UCSD-AML1 (cell line): ENCODE measurements around the gene VPS52.
"Not testable (repeated sequence)": the region's sequence is repeated elsewhere in the genome, so short reads cannot be mapped to it uniquely, and the experiment has no call there.

ENCODE experiments used
- DNase-seq: peaks from one replicate; lab custom pipeline; 2025; ENCODE audit not compliant: unreplicated experiment; lab: John Stamatoyannopoulos, UW

The VPS52 gene

GRCh38 chr6:33280539-33280938, 8.9 kb upstream of the VPS52 start:
- no peak for DNase-seq

GRCh38 chr6:33279971-33280511, 8.4 kb upstream of the VPS52 start:
- DNase-seq: peak; percentile 67

- no peak for DNase-seq
Observed at GRCh38 chr6:33279257-33279695, 7.6 kb upstream of the VPS52 start.

DNA sequence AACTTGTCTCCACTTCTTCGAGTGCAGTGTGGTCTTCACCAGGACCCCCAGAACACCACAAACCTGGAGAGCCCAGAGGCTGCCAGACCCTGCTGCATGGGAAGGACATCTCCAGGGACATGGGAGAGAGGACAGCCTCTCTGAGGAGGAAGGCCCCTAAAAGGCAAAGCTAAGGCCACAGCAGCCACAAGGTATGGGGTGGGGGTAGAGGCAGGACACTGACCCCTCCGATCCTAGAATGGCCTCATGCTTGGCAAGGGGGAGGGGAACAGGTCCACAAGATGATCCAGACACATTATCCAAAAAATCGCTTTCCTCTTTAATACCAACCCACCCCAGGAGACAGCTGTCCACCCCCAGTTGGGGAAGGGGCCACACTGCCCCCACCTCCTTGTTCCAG, 7.1 kb upstream of the VPS52 start:
- no peak for DNase-seq

DNA sequence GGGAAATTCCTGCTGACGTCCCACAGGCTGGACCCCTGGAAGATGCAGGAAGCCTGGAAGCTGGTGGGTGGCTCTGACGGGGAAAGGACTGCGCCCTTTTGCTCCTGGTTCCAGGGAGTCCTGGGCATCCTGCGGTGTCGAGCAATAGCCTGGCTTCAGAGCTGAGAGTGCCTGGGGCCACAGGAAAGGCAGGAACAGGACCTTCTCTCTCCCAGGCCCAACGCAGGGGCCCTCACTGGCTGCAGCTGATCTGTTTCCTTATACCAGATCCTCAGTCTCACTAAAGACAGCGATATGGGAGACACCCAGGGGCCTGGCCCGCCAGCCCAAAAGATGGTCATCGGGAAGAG, 6.7 kb upstream of the VPS52 start:
- DNase-seq: no peak

DNA sequence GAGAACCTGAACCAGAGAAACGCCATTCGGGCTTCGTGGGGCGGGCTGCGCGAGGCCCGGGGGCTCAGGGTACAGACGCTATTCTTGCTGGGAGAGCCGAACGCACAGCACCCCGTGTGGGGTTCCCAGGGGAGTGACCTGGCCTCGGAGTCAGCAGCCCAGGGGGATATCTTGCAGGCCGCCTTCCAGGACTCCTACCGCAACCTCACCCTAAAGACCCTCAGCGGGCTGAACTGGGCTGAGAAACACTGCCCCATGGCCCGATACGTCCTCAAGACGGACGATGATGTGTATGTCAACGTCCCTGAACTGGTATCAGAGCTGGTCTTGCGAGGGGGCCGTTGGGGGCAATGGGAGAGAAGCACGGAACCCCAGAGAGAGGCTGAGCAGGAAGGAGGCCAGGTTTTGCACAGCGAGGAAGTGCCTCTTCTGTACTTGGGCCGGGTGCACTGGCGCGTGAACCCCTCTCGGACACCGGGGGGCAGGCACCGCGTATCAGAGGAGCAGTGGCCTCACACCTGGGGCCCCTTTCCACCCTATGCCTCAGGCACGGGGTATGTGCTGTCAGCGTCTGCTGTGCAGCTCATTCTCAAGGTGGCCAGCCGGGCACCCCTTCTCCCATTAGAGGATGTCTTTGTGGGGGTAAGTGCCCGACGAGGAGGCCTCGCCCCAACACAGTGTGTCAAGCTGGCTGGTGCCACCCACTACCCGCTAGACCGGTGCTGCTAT, 6.2 kb upstream of the VPS52 start:
- peak; percentile 37 for DNase-seq

GRCh38 chr6:33276864-33277662, 5.4 kb upstream of the VPS52 start, which contains the start of gene B3GALT4:
Gene B3GALT4 (plus strand): TSS chr6:33277123. CDS start chr6:33277420, 297 bp downstream.
- peak; percentile 86 for DNase-seq

GRCh38 chr6:33276581-33276863, 4.8 kb upstream of the VPS52 start:
- DNase-seq: no peak

- not testable (repeated sequence) for DNase-seq
Observed at GRCh38 chr6:33275795-33276580, 4.3 kb upstream of the VPS52 start.

GRCh38 chr6:33273924-33274902, 2.5 kb upstream of the VPS52 start:
- DNase-seq: no peak

- DNase-seq: no peak
Observed at GRCh38 chr6:33273129-33273923, 1.6 kb upstream of the VPS52 start.

DNA sequence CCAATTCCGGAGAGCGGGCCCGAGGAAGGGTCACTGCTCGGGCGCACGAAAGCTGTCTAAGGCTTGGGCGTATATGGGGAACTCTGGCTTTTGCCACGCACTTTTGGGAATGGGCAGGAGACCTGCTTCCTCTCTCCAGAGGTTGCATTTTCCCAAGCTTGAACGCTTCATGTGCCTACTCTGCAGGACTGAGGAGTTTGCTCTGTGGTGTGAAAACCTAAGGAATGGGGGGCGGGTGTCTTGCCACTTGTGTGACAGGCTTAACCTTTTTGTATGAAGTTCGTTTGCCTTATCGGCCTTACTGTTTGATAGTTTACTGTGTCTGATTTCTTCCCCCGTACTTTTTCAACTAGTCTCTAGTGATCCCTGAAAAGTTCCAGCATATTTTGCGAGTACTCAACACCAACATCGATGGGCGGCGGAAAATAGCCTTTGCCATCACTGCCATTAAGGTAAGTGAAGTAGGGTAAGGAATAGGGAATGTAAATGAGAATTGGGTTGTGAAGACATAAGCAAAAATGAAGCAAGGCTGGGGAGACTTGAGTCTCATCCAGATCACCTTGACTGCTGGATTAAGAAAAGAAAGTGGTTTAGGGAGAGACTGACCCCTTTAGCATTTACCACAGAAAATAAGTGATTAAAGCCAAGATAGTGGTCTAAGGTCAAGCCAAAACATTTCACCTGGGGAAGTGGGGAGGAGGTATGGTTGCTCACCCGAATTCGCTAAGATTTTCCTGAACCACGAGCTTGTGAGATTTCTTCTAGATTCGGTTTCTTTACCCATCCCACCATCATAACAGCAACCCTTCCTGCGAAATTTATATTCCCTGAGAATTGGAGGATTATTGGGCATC, 826 bp upstream of the VPS52 start:
- no peak for DNase-seq

DNA sequence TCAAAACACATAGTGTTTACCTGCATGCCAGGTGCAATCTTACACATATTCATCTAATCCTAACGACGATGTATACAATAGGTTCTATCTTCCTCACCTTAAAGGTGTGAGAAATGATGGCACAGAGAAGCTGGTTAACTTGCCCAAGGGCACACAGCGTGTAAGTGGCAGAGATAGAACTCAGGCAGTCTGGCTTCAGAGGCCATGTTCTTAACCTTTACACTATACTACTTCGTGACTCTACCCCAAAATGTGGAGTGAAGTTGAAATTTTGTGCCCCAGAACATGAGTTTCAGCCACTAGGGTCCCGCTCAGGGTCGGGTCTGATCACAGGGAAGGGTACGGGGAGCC, 584 bp downstream of the VPS52 start:
- DNase-seq: no peak

- no peak for DNase-seq
Observed at GRCh38 chr6:33264015-33264414, 7.7 kb downstream of the VPS52 start.

DNA sequence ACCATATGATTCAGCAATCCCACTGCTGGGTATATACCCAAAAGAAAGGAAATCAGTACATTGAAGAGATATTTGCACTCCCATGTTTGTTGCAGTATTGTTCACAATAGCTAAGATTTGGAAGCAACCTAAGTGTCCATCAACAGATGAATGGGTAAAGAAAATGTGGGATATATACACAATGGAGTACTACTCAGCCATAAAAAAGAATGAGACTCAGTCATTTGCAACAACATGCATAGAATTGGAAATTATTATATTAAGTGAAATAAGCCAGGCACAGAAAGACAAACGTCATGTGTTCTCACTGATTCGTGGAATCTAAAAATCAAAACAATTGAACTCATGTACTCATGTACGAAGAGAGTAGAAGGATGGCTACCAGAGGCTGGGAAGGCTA, 9.2 kb downstream of the VPS52 start:
- DNase-seq: not testable (repeated sequence)

GRCh38 chr6:33259032-33259431, 12.6 kb downstream of the VPS52 start:
- DNase-seq: no peak

DNA sequence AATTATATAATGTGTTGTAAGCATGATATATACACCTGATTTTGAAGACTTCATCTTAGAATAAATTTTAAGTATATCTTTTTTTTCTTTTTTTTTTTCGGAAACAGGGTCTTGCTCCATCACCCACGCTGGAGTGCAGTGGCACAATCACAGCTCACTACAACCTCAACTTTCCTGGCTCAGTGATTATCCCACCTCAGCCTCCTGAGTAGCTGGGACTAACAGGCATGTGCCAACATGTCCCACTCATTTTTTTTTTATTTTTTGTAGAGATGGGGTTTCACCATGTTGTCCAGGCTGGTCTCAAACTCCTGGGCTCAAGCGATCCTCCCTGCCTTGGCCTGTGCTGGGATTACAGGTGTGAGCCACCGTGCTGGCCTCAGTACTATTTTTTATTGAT, 17.1 kb downstream of the VPS52 start:
- DNase-seq: no peak

GRCh38 chr6:33252759-33253158, 18.9 kb downstream of the VPS52 start:
- DNase-seq: no peak
